AG08396 (cell line): ENCODE results near the gene PGLYRP2.
"Not testable (repeated sequence)": the region's sequence is repeated elsewhere in the genome, so short reads cannot be mapped to it uniquely, and the experiment has no call there.

Experiments
- DNase-seq: peaks from one replicate; pipeline ENCODE4 v3.0.0; 2012; ENCODE audit warnings: low spot score, mixed read lengths

Gene PGLYRP2, protein sequence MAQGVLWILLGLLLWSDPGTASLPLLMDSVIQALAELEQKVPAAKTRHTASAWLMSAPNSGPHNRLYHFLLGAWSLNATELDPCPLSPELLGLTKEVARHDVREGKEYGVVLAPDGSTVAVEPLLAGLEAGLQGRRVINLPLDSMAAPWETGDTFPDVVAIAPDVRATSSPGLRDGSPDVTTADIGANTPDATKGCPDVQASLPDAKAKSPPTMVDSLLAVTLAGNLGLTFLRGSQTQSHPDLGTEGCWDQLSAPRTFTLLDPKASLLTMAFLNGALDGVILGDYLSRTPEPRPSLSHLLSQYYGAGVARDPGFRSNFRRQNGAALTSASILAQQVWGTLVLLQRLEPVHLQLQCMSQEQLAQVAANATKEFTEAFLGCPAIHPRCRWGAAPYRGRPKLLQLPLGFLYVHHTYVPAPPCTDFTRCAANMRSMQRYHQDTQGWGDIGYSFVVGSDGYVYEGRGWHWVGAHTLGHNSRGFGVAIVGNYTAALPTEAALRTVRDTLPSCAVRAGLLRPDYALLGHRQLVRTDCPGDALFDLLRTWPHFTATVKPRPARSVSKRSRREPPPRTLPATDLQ

GRCh38 chr19:15479391-15480345 is at the start of gene PGLYRP2:
TSS of gene PGLYRP2 (minus strand) at chr19:15479501. CDS start at chr19:15479371, 130 bp downstream.
- no peak for DNase-seq

- no peak for DNase-seq
These were observed 48.4 kb upstream of the PGLYRP2 start for GRCh38 chr19:15527705-15528104.

- no peak for DNase-seq
These were observed 47.1 kb upstream of the PGLYRP2 start for GRCh38 chr19:15526408-15526807.

GRCh38 chr19:15525291-15525690 is 46.0 kb upstream of the PGLYRP2 start:
- DNase-seq: no peak

DNA sequence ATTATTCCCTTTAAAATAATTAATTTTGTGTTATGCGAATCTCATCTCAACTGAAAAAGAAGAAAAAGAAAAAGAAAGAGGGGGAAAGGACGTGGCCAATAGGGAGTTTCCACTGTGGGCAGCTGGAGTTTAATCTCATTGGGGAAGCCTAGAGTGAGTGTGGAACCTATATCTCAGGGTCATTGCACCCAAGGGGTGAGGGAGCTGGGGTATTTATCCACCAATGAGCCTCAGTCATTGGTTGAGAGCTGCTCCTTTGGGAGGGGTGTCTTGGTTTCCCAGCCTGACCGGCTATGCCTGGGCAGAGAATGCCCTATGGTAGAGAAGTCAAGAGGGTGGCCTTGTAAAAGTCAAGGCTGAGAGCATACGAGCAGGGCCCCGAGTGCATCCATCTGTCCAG is 45.5 kb upstream of the PGLYRP2 start:
- no peak for DNase-seq

DNA sequence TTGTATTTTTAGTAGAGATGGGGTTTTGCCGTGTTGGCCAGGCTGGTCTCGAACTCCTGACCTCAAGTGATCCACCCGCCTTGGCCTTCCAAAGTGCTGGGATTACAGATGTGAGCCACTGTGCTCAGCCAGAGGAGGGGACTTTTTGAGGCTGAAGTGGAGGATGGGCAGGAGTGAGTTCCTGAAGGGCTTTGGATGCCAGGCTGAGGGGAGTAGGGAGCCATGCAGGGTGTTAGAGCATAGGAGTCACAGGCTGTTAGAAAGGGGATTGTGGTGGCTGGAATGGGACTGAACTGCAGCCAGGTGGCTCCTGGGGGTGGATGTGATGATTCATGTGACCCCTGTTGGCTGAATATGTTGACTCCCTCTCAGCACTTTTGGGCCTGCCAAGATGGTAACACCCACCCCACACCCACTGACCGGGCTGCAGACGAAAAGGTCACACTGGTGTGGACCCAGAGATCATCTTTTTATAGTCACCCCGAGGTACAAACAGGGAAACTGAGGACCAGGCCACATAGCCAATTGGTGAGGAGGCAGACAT is 40.2 kb upstream of the PGLYRP2 start:
- DNase-seq: no peak

DNA sequence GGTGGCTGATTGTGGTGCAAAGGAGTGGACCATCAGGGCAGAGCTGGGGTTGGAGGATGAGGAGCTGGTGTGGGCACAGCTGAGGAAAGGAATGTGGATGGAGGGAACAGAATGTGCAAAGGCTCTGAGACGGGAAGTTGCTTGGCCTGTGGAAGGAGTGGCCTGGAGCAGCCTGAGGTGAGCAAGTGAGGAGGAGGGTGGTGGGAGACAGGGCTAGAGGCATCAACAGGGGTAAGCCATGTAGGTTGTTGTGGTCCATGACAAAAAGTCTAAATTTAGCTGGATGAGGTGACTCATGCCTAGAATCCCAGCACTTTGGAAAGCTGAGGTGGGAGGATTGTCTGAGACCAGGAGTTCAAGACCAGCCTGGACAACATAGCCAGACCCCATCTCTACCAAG is 38.5 kb upstream of the PGLYRP2 start:
- no peak for DNase-seq

DNA sequence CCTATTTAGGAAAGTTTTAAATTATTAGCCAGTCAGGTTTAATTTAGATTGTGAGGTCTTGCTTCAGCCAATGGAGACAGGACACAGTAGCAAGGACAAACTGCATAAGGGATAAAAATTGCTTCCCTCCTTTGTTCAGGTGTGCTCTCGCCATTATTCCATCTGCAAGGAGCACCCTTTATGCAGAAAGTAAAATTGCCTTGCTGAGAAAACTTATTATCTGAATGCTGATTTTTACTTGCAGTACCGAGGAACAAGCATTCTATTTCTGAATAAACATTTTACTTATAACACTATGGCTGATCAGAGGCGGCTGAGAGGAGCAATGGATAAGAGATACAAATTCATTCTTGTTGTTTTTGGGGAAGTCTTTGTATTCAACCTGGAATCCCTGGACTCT is 37.1 kb upstream of the PGLYRP2 start:
- DNase-seq: no peak

- not testable (repeated sequence) for DNase-seq
These were observed 35.9 kb upstream of the PGLYRP2 start for GRCh38 chr19:15515227-15515625.

DNA sequence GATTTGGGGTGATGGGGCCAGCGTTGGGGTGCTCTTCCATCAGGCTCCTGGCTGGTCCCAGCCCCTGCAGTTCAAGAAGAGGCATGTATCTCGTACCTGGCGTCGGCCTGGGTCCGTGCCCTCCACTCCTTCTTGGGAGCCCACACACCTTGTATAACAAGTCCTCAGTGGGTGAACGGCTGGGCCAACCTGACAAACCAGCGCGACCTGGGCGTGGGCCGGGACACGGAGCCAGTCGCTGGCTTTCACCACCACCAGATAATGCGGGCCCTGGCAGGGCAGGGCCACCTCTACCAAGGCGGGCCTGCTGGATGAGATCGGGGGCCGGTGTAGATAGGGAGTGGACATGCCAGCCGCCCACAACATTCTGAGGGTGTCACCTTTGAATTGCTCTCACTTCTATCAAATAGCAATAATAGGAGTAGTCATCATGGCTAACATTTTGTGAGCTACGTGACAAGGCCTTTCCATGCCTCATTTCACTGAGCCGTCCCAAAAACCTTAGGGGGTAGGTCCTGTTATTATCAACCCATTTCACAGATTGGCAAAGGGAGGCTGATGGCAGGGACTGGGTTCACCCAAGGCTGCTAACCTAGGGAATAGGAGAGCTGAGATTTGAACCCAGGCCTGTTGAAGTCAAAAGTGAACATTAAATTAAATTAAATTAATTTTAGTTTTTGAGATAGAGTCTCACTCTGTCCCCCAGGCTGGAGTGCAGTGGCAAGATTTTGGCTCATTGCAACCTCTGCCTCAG is 32.5 kb upstream of the PGLYRP2 start:
- DNase-seq: no peak

DNA sequence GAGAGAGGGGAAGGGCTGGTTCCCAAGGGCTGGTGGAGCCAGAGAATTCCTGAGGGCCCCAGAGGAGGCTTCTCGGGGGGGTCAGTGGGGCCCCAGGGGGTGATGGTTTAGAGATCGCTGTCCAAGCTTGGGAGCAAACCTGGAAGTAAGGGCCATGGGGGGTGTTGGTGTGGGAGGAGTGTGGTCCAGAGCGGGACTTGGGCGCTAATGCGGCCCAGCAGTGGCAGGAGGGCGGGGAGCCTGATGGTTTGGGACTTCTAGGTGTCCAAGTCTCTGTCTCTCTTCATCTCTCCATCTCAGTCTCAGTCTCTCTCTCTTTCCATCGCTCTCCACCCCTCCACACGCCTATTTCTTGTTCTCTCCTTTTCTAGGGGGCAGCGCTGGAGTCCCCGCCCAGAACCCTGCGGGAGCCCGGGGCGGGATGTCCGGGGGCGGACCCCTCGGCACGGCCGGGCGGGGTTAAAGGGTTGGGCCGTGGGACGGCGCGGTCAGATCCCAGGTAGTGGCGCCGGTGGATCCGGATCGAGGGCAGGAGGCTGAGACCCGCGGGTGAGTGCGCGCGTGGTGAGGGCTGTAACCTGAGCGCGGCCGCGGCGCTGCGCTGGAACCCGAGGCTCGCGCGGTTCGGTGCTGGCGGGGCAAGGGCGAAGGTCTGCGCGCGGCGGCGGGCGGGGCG is 28.9 kb upstream of the PGLYRP2 start, which contains the start of gene CYP4F22:
Gene CYP4F22, plus strand, starts transcription at position 491 of the 676 bp plus-strand sequence. CDS start 16,812 bp downstream, outside the sequence.
- no peak for DNase-seq

DNA sequence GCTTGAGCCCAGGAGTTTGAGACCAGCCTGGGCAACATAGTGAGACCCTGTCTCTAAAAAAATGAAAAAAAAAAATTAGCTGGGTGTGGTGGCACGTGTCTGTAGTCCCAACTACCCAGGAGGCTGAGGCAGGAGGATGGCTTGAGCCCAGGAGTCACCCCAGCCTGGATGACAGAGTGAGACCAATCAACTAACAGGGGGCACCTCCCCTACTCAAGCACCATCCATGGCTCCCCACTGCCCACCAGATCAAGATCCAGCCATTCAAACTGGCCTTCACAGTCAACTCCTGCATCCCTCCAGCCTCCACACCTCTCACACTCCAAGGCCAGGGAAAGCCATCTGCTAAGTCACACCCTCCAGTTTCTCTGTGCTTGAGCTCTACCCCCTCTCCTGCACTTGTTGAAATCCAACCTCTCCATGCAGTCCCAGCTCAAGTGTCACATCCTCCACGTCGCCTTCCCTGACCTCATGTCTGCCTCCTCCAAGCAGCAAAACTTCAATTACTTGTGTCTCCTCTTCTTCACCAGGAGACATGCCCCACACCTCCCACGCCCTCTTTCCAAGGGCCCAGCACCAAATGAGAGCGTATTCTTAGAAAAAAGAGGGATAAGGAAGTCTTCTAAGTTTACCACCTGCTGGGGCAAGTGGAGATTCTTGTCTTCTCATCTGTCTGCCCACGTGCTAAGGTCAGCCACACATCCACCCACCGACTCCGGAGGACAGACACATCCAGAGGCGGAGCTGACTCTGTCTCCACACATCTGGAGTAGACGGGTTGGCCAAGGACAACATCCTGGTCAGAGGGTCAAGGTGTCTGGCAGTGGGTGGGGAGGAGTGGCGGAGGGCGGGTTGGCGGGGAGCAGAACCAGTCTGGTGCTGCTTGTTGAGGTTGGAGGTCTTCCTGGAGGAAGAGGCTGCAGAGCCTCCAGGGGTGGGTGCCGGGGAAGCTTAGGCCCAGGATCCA is 28.1 kb upstream of the PGLYRP2 start:
- DNase-seq: no peak

- no peak for DNase-seq
These were observed 26.8 kb upstream of the PGLYRP2 start for GRCh38 chr19:15506074-15506571.

GRCh38 chr19:15502264-15502663 is 23.0 kb upstream of the PGLYRP2 start:
- no peak for DNase-seq

GRCh38 chr19:15501596-15501995 is 22.3 kb upstream of the PGLYRP2 start:
- DNase-seq: no peak

- no peak for DNase-seq
These were observed 19.6 kb upstream of the PGLYRP2 start for GRCh38 chr19:15498910-15499309.

DNA sequence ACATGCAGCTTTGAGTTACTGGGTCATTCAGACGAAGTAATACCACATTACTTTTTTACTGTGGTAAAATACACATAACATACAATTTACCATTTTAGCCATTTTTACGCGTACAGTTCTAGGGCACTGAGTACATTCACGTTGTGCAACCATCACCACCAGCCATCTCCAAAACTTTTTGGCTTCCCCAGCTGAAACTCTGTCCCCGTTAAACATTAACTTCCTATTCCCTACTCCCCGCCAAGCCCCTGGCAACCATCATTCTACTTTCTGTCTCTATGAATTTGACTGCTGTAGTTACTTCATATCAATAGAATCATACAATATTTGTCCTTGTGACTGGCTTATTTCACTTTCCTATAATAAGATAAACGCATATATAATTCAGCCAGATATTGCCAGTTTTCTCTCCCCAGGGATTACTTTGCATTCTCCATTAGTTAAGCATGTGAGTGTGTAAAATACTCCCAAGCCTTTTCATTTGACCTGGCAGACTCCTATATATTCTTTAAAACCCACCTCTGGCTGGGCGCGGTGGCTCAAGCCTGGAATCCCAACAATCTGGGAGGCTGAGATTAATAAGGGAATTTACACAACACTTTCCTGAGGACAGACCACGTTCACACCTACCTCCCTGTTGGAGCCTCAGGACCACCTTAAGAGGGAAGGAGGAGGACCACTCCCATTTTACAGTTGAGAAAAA is 19.0 kb upstream of the PGLYRP2 start:
- no peak for DNase-seq

DNA sequence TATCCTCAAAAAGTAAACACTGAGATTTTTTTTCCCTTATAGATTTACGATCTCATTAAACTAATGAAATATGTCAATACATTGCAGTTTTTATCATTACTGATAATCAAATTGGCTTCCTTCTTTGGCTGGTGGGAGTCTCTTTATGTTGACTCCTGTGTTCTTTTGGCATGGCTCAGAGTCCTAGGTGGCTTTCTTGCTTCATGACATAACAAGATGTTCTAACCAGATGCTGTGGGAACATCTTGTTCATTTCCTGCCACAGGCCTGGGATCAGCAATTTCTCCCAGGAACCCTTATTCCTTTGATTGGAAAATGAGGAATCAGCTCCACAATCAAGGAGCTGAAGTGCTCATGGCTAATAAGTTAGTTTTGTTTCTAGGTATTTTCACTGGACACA is 15.8 kb upstream of the PGLYRP2 start:
- DNase-seq: no peak
